ENCODE results near the gene BICDL1.

DNA sequence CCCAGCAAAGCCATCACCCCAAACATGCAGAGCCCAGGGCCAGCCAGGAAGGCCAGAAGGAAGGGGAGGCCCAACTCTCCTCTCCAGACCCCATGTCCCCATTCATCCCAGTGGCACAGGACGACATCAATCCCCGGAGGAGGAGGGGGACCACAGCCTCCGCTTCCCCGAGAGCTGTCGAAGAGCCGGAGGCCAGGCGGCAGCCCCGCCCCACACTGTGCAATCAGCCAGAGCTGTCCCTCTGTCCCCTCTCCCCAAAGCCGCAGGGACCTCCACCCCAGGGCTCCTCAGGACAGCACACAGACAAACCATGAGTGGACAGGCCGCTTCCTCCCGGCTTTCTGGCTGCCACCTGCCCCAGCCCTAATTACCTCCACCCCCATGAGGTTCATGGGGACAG lies 110.7 kb downstream of the BICDL1 start:
- TF ChIP-seq CTCF (IDR thresholded peaks at IDR 0.05; ENCODE audit: insufficient read depth, low read length) (no peak), POLR2AphosphoS5 (IDR thresholded peaks at IDR 0.05; ENCODE audit: low read depth) (no peak), SPI1 (IDR thresholded peaks at IDR 0.05; ENCODE audit: borderline replicate concordance, low read depth) (no peak)
